Activated naive CD8-positive, alpha-beta T cell treated with anti-CD3 and anti-CD28 coated beads, Interleukin-2, amount 50 U/mL, for 24 hours (primary cell): ENCODE measurements around the gene SYNJ2BP.
"Not testable (repeated sequence)": the region's sequence is repeated elsewhere in the genome, so short reads cannot be mapped to it uniquely, and the experiment has no call there.

Source experiments
- ATAC-seq: fragments of 150-1000 bp; cut with Tn5 transposase; one replicate; pipeline ENCODE4 v1.10.0; 2021
- DNase-seq: peaks from one replicate; pipeline ENCODE4 v3.0.0; 2021
- H3K27ac Mint-ChIP-seq: one replicate; pipeline ENCODE4 v1.8.0; 2021; ENCODE audit warnings: mild to moderate bottlenecking, mixed read lengths
- H3K27me3 Mint-ChIP-seq: one replicate; pipeline ENCODE4 v1.8.0; 2021; ENCODE audit warnings: mixed read lengths
- H3K36me3 Mint-ChIP-seq: one replicate; pipeline ENCODE4 v1.8.0; 2021; ENCODE audit warnings: low read depth, mixed read lengths
- H3K4me1 Mint-ChIP-seq: one replicate; pipeline ENCODE4 v1.8.0; 2021; ENCODE audit warnings: mixed read lengths
- H3K4me3 Mint-ChIP-seq: one replicate; pipeline ENCODE4 v1.8.0; 2021; ENCODE audit warnings: mild to moderate bottlenecking, moderate library complexity, mixed read lengths
- H3K9me3 Mint-ChIP-seq: one replicate; pipeline ENCODE4 v1.8.0; 2021; ENCODE audit warnings: mixed read lengths

The SYNJ2BP gene, protein sequence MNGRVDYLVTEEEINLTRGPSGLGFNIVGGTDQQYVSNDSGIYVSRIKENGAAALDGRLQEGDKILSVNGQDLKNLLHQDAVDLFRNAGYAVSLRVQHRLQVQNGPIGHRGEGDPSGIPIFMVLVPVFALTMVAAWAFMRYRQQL

DNA sequence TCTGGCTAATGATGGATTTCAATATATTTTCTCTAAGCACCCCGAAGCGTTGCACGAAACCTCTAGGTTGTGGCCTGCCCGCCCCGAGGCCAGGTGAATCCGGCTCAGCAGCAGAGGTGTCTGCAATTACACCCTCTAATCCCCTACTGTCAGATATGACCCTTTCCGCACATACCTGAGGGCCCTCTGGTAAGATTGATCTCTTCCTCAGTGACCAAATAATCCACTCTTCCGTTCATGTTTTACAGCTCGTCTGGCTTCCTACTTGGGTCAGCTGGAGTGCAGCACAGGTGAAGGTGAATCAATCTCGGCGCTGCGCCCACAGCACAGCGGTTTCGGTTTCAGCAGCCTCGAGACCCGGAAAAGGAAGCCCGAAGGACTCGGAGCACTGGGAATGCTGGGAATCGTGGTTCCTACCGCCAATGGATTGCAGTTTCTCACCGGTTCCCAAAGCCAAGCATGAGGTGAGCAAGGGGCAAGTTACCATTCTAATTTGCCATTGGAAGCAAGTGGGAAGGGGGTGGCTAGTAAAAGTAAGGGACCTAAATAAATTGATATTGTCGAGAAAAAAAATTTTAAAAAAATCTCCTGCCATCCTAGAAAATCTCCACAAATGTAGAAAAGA is at the start of gene SYNJ2BP:
Gene SYNJ2BP, minus strand, starts transcription at position 366 of the 625 bp plus-strand sequence. Its CDS starts 127 bp downstream, at position 239.
- H3K36me3 Mint-ChIP-seq, result no peaks in the 10 kb centered on the region
- ATAC-seq, result peak; percentile 63
- H3K9me3 Mint-ChIP-seq, result no peaks in the 10 kb centered on the region
- peak within 1 kb of the TSS; percentile 85 for H3K27ac Mint-ChIP-seq
- H3K27me3 Mint-ChIP-seq, result peaks cover 4% of the 10 kb centered on the region
- peak; percentile 53 for DNase-seq
- peak within 1 kb of the TSS; percentile 93 for H3K4me3 Mint-ChIP-seq
- H3K4me1 Mint-ChIP-seq, result peaks cover 20% of the 10 kb centered on the region

DNA sequence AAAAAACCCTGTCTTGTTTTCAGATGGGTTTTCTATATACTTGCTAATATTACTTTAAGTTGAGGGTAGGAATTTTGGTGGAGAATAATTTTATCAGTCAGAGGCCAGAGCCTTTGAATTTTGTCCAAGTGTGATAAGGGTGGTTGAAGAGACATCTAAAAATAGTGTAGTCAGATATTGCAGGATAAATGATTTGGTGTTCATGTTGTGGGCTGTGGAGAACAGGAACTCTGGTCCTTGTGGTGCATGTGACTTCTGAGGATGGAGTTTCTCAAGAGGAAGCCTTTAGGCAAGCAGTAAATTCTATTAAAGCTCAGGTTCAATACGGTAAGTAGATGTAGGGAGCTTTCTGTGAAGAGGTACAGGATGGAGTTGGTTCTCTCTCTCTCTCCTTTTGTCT is 37.8 kb upstream of the SYNJ2BP start:
- Mint-ChIP-seq H3K4me3 (no peak overlapping the region), H3K27me3 (peaks cover 2% of the 10 kb centered on the region), H3K36me3 (no peaks in the 10 kb centered on the region), H3K27ac (no peak overlapping the region), H3K9me3 (no peaks in the 10 kb centered on the region), H3K4me1 (no peaks in the 10 kb centered on the region)
- DNase-seq, result no peak
- ATAC-seq, result no peak

DNA sequence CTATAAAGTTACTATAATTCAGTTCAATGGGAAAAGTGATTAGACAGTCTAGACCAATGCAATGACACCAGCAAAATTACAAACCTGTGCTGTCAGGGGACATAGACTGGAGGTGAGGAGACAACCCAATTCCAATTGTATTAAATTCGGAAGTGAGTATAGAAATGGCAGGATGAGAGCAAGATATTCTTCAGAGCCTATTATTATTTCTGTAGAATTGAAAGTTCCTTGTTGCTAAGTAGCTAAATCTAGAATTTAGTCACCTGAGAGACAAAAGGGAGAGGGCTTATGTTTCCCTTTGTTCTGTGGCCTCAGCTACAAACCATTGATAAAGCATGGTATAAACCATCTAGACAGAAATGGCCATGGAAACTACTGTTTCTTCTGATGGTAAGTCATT is 35.0 kb upstream of the SYNJ2BP start, which contains the start of gene ADAM21:
Gene ADAM21, plus strand, starts transcription at position 301 of the 400 bp plus-strand sequence. CDS start 5,326 bp downstream, outside the sequence.
- H3K9me3 Mint-ChIP-seq, result no peaks in the 10 kb centered on the region
- H3K4me1 Mint-ChIP-seq, result no peaks in the 10 kb centered on the region
- H3K36me3 Mint-ChIP-seq, result no peaks in the 10 kb centered on the region
- ATAC-seq, result no peak
- no peak within 1 kb of the TSS for H3K4me3 Mint-ChIP-seq
- H3K27ac Mint-ChIP-seq, result no peak within 1 kb of the TSS
- no peaks in the 10 kb centered on the region for H3K27me3 Mint-ChIP-seq
- DNase-seq, result no peak

DNA sequence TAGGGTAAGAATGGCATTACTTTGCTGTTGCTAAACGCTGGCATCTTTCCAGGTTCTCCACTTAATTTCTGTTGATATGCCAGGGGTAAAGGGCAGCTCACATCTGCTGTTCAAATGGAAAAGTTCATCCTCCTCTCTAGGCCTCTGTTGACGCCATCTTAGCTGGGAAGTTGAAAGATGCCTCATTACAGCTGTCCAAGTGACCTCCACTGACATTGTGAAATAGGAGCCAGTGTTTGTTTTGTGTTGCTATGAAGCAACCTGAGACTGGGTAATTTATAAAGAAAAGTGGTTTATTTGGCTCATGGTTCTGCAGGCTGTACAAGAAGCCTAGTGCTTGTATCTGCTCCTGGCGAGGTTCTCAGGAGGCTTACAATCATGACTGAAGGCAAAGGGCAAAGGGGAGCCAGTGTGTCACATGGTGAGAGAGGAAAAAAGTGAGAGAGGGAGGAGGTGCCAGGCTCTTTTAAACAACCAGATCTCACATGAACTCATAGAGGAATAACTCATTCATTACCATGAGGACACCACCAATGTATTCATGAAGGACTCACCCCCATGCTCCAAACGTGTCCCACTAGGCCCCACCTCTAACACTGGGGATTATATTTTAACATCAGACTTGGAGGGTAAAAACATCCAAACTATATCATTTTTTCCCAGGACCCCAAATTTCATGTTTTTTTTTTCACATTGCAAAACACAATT is 31.9 kb upstream of the SYNJ2BP start:
- ATAC-seq (no peak), DNase-seq (no peak)
- H3K4me1 Mint-ChIP-seq, result no peaks in the 10 kb centered on the region
- no peak overlapping the region for H3K27ac Mint-ChIP-seq
- H3K9me3 Mint-ChIP-seq, result peaks cover 14% of the 10 kb centered on the region
- H3K27me3 Mint-ChIP-seq, result no peaks in the 10 kb centered on the region
- H3K4me3 Mint-ChIP-seq, result no peak overlapping the region
- H3K36me3 Mint-ChIP-seq, result no peaks in the 10 kb centered on the region

DNA sequence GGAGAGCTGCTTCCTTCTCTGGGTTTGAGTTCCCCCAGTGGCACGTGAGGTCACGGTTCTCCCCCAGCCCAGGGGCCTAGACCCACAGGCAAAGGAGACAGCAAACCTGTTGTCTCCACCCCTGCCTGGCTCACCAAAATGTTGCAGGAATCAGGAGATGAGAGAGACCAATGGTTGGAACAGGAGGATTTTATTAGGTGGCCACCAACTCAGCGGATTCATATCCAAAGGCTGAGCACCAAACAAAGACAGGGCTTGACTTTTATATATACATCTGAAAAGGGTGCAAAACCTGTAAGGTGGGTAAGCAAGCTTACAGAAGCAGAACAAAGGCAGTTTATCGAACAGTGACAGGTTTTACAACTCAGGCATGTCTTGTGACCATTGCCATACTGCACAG is 25.9 kb upstream of the SYNJ2BP start:
- no peak for DNase-seq
- H3K36me3 Mint-ChIP-seq, result peaks cover 7% of the 10 kb centered on the region
- ATAC-seq, result no peak
- no peaks in the 10 kb centered on the region for H3K4me1 Mint-ChIP-seq
- H3K27me3 Mint-ChIP-seq, result peaks cover 1% of the 10 kb centered on the region
- H3K27ac Mint-ChIP-seq, result no peak overlapping the region
- peaks cover 34% of the 10 kb centered on the region for H3K9me3 Mint-ChIP-seq
- H3K4me3 Mint-ChIP-seq, result no peak overlapping the region

DNA sequence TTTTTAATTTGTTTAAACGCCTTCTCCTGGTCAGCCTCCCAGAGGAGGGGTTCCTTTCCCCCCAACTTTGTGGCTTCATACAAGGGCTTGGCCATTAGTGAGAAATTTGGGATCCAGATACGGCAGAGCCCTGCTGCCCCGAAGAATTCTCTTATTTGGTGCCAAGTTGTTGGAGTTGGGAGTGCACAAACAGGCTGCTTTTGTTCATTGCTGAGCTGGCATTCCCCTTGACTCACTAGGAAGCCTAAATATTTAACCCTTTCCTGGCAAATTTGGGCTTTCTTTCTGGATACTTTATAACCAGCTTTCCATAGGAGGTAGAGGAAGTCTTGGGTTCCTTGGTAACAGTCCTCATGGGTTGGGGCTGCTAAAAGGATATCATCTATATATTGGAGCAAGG is 24.8 kb upstream of the SYNJ2BP start:
- ATAC-seq (no peak), DNase-seq (no peak)
- H3K4me3 Mint-ChIP-seq, result no peak overlapping the region
- peaks cover 4% of the 10 kb centered on the region for H3K27me3 Mint-ChIP-seq
- H3K9me3 Mint-ChIP-seq, result peaks cover 34% of the 10 kb centered on the region
- no peaks in the 10 kb centered on the region for H3K4me1 Mint-ChIP-seq
- H3K27ac Mint-ChIP-seq, result no peak overlapping the region
- peaks cover 7% of the 10 kb centered on the region for H3K36me3 Mint-ChIP-seq

DNA sequence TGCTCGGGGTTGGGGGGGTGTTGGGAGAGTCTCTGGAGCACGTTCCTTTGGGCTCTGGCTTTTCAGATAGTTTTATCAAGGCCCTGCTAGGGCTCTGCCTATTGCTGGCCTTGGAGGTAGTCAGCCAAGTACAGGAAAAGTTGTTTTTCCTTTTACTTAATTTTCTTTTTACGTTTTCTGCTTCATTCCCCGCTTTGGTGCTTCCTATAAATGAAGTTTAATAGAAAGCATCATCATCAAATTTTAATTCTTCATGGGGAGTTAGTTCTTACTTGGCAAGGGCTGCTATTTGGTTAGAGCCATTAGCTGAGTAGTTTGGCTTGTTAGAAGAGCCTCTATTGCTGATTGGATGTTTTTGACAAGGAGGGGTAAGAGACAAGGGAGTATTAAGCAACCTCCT is 20.0 kb upstream of the SYNJ2BP start:
- Mint-ChIP-seq H3K4me1 (no peaks in the 10 kb centered on the region), H3K27me3 (peaks cover 4% of the 10 kb centered on the region)

DNA sequence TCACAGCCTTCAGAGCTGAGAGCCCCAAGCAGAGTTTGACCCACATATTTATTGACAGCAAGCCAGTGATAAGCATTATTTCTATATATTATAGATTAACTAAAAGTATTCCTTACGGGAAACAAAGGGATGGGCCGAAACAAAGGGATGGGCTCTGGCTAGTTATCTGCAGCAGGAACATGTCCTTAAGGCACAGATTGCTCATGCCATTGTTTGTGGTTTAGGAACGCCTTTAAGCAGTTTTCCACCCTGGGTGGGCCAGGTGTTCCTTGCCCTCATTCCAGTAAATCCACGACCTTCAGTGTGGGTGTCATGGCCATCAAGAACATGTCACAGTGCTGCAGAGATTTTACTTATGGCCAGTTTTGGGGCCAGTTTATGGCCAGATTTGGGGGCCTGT is 9.7 kb upstream of the SYNJ2BP start:
- not testable (repeated sequence) for H3K4me1 Mint-ChIP-seq, DNase-seq, H3K27ac Mint-ChIP-seq, ATAC-seq, H3K4me3 Mint-ChIP-seq, H3K36me3 Mint-ChIP-seq, H3K9me3 Mint-ChIP-seq, H3K27me3 Mint-ChIP-seq

More for the DNA sequence above, 20.0 kb upstream of the SYNJ2BP start:
- peaks cover 20% of the 10 kb centered on the region for H3K9me3 Mint-ChIP-seq
- no peak overlapping the region for H3K27ac Mint-ChIP-seq
- no peak overlapping the region for H3K4me3 Mint-ChIP-seq
- no peak for DNase-seq
- ATAC-seq, result no peak
- H3K36me3 Mint-ChIP-seq, result peaks cover 3% of the 10 kb centered on the region

DNA sequence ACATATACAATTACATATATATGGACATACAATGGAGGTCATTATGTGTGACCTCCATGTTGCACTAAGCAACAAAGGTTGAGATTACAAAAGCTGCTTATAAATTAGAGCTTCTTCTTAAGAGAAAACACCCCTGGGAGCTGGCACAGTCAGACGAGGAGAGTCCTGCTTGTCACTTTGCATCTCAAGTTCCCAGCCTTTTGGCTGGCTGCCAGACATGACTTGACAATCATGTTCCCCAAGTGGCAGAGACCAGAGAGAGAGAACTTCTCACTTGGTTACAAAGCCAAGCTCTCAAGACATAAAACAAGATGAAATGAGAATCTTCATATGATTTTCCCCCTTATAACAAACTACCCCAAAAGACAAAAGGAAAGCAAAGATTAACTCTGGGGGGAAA is 8.5 kb upstream of the SYNJ2BP start:
- DNase-seq (no peak), ATAC-seq (no peak)
- Mint-ChIP-seq H3K4me3 (no peak overlapping the region), H3K36me3 (no peaks in the 10 kb centered on the region), H3K4me1 (no peaks in the 10 kb centered on the region), H3K9me3 (no peaks in the 10 kb centered on the region), H3K27me3 (peaks cover 2% of the 10 kb centered on the region), H3K27ac (no peak overlapping the region)

DNA sequence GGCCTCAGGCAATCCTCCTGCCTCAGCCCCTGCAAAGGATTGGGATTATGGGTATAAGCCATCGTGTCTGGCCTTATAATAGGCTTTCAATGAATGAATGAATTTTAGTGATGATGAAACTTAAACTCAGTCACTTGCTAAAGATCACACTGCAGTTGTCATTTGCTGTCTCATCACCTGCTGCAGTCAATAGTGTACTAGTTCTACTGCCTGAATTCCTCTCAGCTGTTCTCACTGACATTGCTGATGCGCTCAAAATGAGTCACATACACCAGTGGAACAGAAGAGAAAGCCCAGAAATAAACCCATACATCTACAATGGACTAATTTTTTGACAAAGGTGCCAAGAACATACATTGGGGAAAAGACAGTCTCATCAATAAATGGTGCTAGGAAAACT is 5.6 kb upstream of the SYNJ2BP start:
- Mint-ChIP-seq H3K27ac (no peak overlapping the region), H3K4me3 (no peak overlapping the region), H3K36me3 (no peaks in the 10 kb centered on the region), H3K4me1 (no peaks in the 10 kb centered on the region), H3K27me3 (peaks cover 4% of the 10 kb centered on the region), H3K9me3 (no peaks in the 10 kb centered on the region)
- no peak for ATAC-seq
- DNase-seq, result no peak

DNA sequence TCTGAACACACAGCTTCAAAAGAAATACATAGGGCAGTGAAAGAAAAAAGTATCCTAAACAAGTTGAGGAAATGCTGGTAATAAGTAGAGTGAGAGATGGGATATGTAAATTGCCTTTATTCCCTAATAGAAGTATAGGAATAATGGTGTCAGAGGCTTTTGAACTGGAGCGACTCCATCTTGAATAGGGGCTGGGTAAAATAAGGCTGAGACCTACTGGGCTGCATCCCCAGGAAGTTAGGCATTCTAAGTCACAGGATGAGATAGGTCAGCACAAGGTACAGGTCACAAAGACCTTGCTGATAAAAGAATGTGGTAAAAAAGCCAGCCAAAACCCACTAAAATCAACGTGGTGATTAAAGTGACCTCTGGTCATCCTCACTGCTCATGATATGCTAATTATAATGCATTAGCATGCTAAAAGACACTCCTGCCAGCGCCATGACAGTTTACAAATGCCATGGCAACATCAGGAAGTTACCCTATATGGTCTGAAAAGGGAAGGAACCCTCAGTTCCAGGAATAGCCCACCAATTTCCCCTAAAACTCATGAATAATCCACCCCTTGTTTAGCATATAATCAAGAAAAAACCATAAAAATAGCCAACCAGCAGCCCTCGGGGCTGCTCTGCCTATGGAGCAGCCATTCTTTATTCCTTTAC is 2.5 kb upstream of the SYNJ2BP start:
- not testable (repeated sequence) for H3K27ac Mint-ChIP-seq, H3K4me3 Mint-ChIP-seq, H3K9me3 Mint-ChIP-seq, DNase-seq, H3K27me3 Mint-ChIP-seq, ATAC-seq, H3K36me3 Mint-ChIP-seq
- H3K4me1 Mint-ChIP-seq, result peaks cover 16% of the 10 kb centered on the region

DNA sequence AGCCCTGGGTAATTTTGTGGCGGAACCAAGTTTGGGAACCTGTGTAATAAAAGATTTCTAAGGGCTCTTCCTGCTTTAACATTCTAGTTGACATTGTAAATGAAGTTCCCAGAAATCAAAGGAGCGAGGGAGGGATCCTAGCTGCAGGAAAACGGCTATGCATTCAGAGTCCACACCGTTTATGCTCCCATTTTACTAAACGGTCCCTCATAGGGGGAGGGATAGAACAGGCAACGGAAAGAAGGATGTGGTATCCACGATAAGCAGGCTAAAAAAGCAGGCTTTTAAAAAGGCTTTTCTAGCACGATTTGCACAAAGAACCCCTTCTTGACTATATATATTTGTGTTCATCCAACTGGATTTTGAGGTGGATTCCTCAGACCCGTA is 559 bp downstream of the SYNJ2BP start:
- peaks cover 4% of the 10 kb centered on the region for H3K27me3 Mint-ChIP-seq
- DNase-seq, result no peak
- peaks cover 25% of the 10 kb centered on the region for H3K4me1 Mint-ChIP-seq
- peak overlapping the region; percentile 85 for H3K27ac Mint-ChIP-seq
- H3K9me3 Mint-ChIP-seq, result no peaks in the 10 kb centered on the region
- ATAC-seq, result no peak
- peak overlapping the region; percentile 93 for H3K4me3 Mint-ChIP-seq
- no peaks in the 10 kb centered on the region for H3K36me3 Mint-ChIP-seq

DNA sequence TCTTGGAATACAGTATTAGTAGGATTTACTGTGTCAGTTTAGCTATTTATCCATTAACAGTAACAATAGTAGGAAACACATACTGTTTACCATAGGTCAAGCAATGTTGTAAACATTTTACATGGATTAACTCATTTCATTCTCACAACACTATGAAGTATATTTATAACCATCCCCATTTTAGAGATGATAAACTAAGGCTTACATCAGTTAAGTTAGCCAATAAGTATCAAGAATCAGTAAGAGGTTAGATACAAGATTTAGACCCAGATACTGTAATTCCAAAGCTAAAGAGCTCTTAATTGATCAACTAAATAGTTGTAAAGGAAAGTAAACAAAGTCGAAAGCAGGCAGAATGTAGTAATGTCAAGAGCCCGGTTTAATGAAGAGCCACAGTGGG is 1.1 kb downstream of the SYNJ2BP start:
- Mint-ChIP-seq H3K27me3 (peaks cover 4% of the 10 kb centered on the region), H3K27ac (peak overlapping the region; percentile 63), H3K9me3 (no peaks in the 10 kb centered on the region), H3K36me3 (no peaks in the 10 kb centered on the region), H3K4me1 (peaks cover 27% of the 10 kb centered on the region), H3K4me3 (peak overlapping the region; percentile 93)
- DNase-seq, result no peak
- no peak for ATAC-seq

DNA sequence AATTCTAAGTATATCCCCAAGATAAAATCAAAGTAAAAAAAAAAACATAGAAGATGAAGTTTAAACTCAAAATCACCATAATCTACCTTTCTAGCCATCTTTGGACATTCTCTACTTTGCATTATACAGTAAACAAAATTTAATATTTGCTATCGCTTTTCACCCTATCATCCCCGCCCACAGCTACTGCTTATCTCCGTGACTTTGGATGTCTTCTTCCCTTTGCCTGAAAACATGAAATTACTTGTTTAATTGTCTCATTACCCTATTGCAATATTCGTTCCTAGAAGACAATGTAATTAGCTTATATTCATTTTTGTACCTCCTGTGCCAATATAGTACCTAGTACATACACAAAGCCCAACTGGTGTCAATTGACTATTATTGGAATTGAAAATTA is 9.3 kb downstream of the SYNJ2BP start:
- Mint-ChIP-seq H3K4me1 (peaks cover 14% of the 10 kb centered on the region), H3K27ac (no peak overlapping the region), H3K27me3 (no peaks in the 10 kb centered on the region), H3K36me3 (peaks cover 8% of the 10 kb centered on the region), H3K4me3 (no peak overlapping the region), H3K9me3 (peaks cover 3% of the 10 kb centered on the region)
- ATAC-seq (no peak), DNase-seq (no peak)

DNA sequence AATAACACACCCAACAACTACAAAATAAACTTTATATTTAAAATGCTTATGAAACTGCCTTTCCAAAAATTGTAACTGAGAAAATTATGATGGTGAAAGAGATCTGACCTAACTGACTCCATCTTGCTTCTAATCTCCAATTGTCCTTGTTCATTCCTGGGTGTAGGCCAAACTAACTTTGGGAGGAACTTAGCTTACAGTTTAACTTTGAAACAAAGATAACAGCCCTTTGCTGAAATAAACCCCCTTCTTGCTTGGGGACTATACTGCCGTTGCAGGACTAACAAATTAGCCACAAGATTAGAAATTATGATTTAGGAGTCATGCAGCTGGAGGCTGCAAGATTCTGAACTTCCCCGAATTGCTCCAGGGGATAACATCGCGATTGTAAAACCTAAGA is 10.7 kb downstream of the SYNJ2BP start:
- not testable (repeated sequence) for H3K4me1 Mint-ChIP-seq, ATAC-seq, H3K27ac Mint-ChIP-seq, DNase-seq, H3K9me3 Mint-ChIP-seq, H3K27me3 Mint-ChIP-seq, H3K4me3 Mint-ChIP-seq, H3K36me3 Mint-ChIP-seq
